Fibroblast of gingiva (primary cell): ENCODE results near the gene ANO10.
"Not testable (repeated sequence)": the region's sequence is repeated elsewhere in the genome, so short reads cannot be mapped to it uniquely, and the experiment has no call there.

Experiments used
- DNase-seq: peaks from one replicate; pipeline ENCODE4 v3.0.0-alpha.2; 2011; ENCODE audit warnings: low read depth

ANO10 gene

DNA sequence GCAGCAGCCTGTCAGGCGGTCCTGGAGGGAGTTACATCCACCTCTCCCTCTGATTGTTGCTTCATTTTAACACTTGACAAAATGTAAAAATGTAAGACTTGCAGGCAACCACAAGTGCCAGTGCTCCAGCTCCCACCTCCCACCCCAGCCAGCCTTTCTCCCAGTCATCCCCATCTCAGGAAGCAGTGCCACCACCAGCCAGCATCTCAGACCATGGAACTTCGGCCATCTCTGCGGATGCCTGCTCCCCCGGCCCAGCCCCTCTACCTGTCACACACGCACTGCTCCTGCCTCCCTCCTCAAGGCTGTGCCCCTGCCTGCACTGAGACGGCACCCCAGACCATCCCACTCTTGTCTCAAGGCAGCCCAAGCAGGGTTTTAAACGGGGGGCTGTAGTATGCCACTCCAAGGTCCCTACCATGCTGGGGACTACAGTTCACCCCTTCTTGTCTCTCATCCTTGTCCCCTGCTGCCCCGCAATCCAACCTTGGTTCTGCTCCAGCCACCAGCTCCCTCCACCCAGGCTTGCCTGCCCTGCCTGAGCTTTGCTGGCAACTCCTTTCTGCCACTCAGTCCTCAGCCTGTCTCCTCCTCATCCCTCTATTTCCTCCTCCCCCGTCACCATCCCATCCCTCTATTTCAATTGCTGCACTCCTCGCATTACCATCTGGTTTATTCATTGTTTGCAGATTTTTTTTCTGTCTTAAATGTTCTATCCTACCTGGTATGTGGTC is 249.6 kb downstream of the ANO10 start:
- DNase-seq: no peak

DNA sequence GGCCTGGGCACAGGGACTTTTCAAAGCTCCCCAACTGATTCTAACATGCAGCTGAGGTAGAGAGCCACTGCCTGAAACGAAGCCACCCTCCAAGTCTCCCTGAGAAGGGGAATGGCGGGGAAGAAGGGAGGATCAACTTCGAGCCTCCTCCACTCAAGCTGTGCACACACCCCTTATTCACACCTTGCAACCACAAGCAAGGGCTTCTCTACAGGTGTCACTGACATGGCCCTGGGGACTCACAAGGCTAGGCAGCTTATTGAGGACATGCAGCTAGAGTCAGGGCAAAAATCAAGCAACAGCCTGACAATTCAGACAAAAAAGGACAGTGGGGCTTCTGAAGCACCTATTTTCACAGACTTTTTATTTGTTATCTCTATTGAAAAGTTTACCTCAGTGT is 250.3 kb downstream of the ANO10 start:
- no peak for DNase-seq

DNA sequence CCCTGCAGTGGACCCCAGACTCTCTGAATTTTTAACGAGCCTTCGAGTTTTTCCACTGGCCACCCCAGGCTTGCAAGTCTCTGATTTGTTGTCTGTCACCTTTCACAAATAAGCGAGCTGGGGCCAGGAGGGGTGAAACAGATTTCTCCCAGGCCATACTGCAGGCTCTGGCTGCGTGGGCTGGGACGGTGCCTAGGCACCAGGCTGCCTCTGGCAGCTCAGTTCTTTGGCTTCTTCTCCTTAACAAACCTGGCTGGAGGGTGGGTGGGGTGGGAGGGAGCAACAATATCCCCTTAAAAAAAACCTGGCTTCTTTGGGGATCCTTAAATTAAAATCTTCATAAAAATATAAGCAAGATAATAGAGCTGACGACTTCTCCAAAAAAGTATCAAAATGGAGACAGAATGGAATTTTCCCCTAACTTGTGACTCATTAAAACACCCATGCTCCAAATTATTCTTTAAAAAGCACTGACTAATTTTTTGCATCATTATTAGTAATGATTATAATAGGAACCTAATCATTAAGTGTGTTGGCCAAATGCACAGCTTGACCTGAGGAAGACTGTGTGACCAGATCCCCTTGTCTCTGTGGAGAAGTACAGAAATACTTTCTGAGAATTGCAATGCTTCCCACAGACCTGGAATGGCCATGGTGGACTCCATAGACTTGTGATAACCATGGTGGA is 251.4 kb downstream of the ANO10 start:
- no peak for DNase-seq

DNA sequence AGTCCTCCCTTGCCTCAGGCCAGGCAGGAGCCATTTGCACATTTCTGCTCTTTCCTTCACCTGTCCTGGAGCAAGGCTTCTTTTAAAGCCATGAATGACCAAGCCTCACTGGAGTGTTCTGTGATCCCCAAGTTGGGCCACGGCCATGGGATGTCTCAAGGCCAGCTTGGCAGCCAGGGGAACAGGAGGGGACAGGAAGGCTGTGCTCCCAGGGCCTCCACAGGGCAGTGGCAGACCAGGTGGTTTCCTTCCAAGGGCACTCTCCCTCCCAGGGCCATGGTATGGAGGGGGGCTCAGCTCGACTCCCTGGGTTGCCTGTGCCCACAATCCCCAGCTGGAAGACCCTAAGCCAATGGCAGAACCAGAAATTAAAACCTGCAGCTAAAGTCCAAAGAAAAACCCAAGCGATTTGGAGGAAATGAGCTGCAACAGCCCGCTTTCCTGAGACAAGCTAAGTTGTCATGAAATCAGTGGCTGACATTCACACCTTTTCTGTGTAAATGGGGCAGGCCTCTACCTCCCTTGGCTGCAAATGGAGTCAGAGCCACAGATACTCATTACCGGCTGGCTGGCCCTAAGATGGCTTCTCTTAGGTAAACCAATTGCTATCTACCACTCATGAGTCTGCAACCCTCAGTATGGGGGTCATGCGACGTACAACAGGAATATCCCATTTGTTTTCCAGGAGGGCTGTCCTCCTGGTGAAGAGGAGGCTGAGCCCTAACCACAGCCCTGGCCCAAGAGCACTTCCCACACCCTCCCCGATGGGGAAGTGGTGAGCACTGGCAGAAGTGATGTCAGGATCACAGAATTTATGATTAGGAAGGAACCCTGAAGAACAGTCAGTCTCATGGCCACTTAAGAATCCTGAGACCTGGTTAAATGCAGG is 252.2 kb downstream of the ANO10 start:
- DNase-seq: no peak

- DNase-seq: no peak
These were observed 254.9 kb downstream of the ANO10 start for GRCh38 chr3:43366885-43367284.

DNA sequence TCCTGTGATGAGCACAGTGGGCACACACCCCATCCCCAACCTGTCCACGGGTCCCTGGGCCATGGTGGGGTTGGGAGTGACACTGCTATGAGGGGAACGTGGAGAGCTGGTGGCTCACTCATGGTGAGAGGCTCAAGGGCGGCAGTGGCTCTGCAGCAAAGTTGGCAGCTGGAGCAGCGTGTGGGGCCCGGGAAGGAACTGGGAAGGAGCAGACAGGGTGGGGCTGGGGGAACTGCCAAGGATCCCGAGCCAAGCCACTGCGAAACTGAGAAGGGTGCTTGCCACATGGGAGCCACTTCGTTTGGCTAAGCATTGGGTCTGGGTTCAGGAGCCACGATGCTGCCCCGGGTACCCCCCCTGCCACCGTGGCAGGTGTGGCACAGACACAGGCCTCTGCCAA is 255.3 kb downstream of the ANO10 start:
- DNase-seq: peak; percentile 40

DNA sequence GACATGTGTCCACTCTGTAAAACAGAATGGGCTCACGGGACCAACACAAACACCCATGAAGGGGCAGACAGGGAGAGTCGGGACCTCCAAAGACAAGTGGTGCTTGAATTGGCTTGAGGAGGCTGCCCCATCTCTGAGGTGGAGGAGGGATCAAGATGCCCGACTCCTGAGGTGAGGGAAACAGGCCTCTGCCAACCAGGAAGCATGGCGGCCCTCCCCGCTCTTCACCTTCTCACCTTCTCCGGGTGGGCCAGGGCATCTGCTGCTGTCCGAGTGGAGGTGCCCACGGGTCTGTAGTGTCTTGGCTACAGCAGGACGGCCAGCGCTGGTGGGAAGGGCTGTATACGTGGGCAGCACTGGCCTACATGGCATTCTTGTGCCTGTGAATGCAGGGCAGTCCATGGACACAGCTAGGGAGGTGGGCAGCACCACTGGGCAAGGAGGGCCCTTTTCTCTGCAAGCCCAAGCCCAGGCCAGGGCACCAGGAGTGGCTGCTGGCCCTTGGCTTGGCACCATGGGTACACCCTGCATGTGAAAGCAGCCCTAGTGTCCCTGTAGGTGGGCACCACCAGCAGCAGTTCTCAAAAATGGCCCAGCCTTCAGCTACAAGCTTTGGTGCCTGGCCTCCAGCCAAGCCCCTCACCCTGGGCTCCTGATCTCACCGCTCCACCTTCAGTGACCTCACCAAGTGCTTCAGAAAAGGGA is 256.1 kb downstream of the ANO10 start:
- DNase-seq: no peak

- no peak for DNase-seq
These were observed 256.9 kb downstream of the ANO10 start for GRCh38 chr3:43364926-43365325.

- no peak for DNase-seq
These were observed 257.3 kb downstream of the ANO10 start for GRCh38 chr3:43364494-43364893.

DNA sequence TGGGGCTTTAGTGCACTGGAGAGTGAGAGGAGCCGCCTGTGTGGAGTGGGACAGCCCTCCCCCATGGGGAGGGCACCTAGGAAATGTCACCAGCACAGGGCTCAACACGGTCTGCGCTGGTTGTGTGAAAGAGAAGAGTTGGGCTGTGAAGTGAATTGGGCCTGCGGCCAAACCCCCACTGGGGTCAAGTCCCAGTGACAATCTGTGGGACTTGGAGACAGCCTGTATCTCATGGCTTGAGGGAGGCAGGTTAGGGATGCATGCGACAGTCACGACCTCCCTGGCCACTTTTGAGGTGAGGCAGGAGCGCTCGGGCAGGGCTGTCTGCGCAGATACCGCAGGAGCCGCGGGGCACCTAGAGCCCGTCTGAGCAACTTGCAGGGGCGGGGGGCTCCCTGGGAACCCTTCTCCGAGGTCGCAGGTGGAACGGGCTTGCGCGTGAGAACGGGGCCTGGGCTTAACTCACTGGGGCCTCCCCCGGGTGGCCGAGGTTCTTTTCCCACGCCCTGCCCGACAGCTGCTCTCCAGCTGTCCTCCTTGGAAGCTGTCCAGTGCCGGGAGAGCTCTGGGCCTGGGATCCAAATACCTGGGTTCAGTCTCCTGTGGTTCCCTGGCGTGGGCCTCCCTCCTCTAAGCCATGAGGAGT is 258.1 kb downstream of the ANO10 start:
- DNase-seq: peak; percentile 42

- DNase-seq: no peak
These were observed 258.9 kb downstream of the ANO10 start for GRCh38 chr3:43362961-43363360.

GRCh38 chr3:43362183-43362582 is 259.6 kb downstream of the ANO10 start:
- no peak for DNase-seq

DNA sequence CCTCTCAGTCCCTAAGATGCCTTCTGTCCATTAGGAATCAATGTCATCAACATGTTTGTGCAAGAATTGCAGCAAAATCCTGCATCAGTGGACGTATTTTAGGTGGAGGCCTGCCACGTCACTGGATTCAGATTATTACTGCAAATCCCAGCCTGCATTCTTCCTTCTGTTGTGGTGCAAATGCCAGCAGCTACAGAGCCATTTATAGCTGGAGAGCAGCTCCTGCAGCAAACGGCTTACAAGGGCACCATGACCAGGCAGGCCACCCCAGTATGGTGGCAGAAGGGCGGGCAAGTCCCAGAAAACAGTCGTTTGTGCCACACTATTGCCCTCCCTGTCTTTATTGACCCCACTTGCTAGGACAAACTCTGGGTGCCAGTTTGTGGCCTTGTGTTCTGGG is 260.7 kb downstream of the ANO10 start:
- no peak for DNase-seq

DNA sequence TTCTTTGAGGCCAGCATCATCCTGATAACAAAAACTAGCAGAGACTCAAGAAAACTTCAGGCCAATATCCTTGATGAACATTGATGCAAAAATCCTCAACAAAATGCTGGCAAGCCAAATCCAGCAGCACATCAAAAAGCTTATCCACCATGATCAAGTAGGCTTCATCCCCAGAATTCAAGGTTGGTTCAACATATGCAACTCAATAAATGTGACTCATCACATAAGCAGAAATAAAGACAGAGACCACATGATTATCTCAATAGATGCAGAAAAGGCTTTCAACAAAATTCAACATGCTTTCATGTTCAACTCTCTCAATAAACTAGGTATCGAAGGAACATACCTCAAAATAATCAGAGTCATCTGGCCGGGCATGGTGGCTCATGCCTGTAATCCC is 265.8 kb downstream of the ANO10 start:
- DNase-seq: not testable (repeated sequence)

GRCh38 chr3:43353923-43354670 is 267.7 kb downstream of the ANO10 start:
- no peak for DNase-seq

DNA sequence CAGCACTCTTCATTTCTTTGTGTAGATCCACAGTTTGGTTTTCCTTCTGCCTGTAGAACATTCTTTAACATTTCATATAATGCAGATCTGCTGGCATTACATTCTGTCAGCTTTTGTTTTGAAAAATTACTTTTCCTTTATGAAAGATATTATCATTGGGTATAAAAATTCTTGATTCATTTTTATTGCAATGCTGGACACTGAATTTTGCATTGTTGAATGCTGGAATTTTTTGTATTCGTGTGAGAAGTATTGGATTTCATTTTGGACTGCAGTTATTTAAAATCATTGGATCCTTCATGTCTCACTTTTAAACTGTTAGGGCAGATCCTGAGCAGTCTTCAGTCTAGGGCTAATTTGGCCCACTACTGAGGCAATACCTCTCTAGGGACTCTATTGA is 268.4 kb downstream of the ANO10 start:
- DNase-seq: no peak

- no peak for DNase-seq
These were observed 272.1 kb downstream of the ANO10 start for GRCh38 chr3:43349716-43350115.

GRCh38 chr3:43348852-43349574 is 272.8 kb downstream of the ANO10 start:
- DNase-seq: no peak

DNA sequence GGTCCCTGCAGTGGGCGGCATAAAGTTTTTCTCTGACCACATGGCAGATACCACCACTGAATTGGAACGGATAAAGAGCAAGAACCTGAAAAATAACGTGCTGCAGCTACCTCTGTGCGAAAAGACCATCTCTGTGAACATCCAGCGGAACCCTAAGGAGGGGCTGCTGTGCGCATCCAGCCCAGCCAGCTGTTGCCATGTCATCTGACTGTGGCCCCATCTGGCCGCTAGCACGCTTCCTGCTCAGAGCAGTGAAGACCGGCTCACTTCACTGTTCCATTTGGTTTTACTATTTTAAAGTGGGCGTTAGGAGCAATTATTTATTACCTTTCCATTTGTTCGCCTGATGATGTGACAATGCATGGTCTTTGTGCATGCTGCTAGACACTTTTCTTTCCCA is 273.5 kb downstream of the ANO10 start:
- no peak for DNase-seq

- no peak for DNase-seq
These were observed 274.0 kb downstream of the ANO10 start for GRCh38 chr3:43347774-43348173.
